Mucosa of descending colon (tissue), 3 donors: ENCODE results near the gene RPS6KA1. TPM values are rescaled to one million over a fixed set of nuclear protein-coding genes. Genes with fewer than 3 reads are reported as not detected.
A peak's percentile ranks its signal among the peaks of the same experiment; 100 is the strongest.

ENCODE experiments used
- ATAC-seq: fragments of 200-7000 bp; cut with Tn5 transposase; one replicate; pipeline ENCODE4 v1.9.1; 2020; ENCODE audit warnings: mild to moderate bottlenecking, moderate library complexity
- DNase-seq, 3 donors: peaks; one replicate each; pipeline ENCODE4 v3.0.0-alpha.2; 2020
- H3K36me3 ChIP-seq: fragments of 200-600 bp; one replicate; pipeline ENCODE4 v1.8.0; 2021; ENCODE audit warnings: low read depth, mild to moderate bottlenecking
- H3K4me1 ChIP-seq: fragments of 200-600 bp; one replicate; pipeline ENCODE4 v1.8.0; 2021; ENCODE audit warnings: low read depth, mild to moderate bottlenecking
- H3K4me3 ChIP-seq: fragments of 200-600 bp; one replicate; pipeline ENCODE4 v1.8.0; 2021; ENCODE audit warnings: mild to moderate bottlenecking
- H3K9me3 ChIP-seq: fragments of 200-600 bp; one replicate; pipeline ENCODE4 v1.8.0; 2021; ENCODE audit warnings: mild to moderate bottlenecking
- CTCF ChIP-seq: fragments of 200-600 bp; IDR thresholded peaks from one replicate; pipeline ENCODE4 v1.8.0; 2022; ENCODE audit warnings: antibody characterized with exemption, mild to moderate bottlenecking
- intact Hi-C, 2 donors: fragments of 100-400 bp; cut with DNase I in 1 of 2; cut with micrococcal nuclease in 1 of 2; formaldehyde crosslinking; loops; one replicate each; pipeline versions ENCODE4 v1.11.0 to v1.11.1; 2022; cut with DNase I, micrococcal nuclease
- total RNA-seq, 3 donors: library from RNA; stranded (reverse); fragmentation: NEBNext Ultra II Directional in 2 of 3; extraction: Animal tissue kit (Norgen Biotek cat#: 25700) in 2 of 3; gene quantifications; one replicate each; pipeline versions ENCODE4 v1.2.1 to v1.2.4, GENCODE V29; 2021 to 2023
- donor health status: DM: no; HTN: no; CAD: no; lungs with moderate emphysema.
- donor health status: DM: no; HTN: no; CAD: no.
- donor health status: DM: no; HTN: yes; CAD: no.

RPS6KA1 gene
- total RNA-seq, 3 donors from 2014 or later, result 81.4 to 183 (median 146) TPM

- ATAC-seq, result peak; percentile 27
These were observed 69.3 kb downstream of the RPS6KA1 start for GRCh38 chr1:26598890-26599289.

GRCh38 chr1:26602378-26602959, 72.9 kb downstream of the RPS6KA1 start:
- no peaks in the 10 kb centered on the region for H3K36me3 ChIP-seq
- DNase-seq, result peak in 1 of 3 donors; percentile 84
- no peaks in the 10 kb centered on the region for H3K9me3 ChIP-seq
- peak; percentile 64 for TF ChIP-seq CTCF
- no peaks in the 10 kb centered on the region for H3K4me1 ChIP-seq
- intact Hi-C loops, result loop anchor here (5.0 kb wide), 3 partner anchors 185 to 275 kb away; partner anchors contain the start of gene PIGV (in 1 of the 2)
- no peak overlapping the region for H3K4me3 ChIP-seq
- ATAC-seq, result peak; percentile 74

More at GRCh38 chr1:26598890-26599289, 69.3 kb downstream of the RPS6KA1 start:
- no peaks in the 10 kb centered on the region for H3K9me3 ChIP-seq
- no peak overlapping the region for H3K4me3 ChIP-seq
- H3K4me1 ChIP-seq, result no peaks in the 10 kb centered on the region
- intact Hi-C loops, result no loop called here
- no peak for TF ChIP-seq CTCF
- DNase-seq, result no peak
- no peaks in the 10 kb centered on the region for H3K36me3 ChIP-seq

DNA sequence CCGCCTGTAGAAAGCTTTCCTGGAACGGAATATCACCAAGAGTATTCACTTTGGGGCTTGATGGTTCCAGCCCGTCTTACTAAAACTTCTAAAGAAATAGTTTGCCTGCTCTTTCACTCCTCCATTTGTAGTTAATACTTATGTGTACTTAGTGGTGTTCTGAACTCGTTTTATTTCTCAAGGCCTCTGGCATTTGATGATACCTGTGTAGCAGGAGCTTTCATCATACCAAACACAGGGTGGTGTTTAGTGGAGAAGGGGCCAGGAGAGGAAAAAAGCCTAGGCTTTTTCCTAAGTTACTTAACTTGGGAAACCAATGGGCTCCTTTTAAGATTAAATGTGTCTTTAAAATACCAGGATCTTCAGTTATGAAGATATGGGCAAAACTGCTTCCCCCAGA, 74.3 kb downstream of the RPS6KA1 start:
- DNase-seq, result no peak
- no peak for ATAC-seq
- Histone ChIP-seq H3K4me1 (no peaks in the 10 kb centered on the region), H3K36me3 (no peaks in the 10 kb centered on the region), H3K4me3 (no peak overlapping the region), H3K9me3 (no peaks in the 10 kb centered on the region)
- TF ChIP-seq CTCF, result no peak
- intact Hi-C loops, result loop anchor here (5.0 kb wide), 3 partner anchors 183 to 273 kb away; partner anchors contain the start of gene PIGV (in 1 of the 2)

- no peak for TF ChIP-seq CTCF
- Histone ChIP-seq H3K36me3 (no peaks in the 10 kb centered on the region), H3K9me3 (no peaks in the 10 kb centered on the region), H3K4me3 (no peak overlapping the region), H3K4me1 (no peaks in the 10 kb centered on the region)
- DNase-seq, result no peak
- ATAC-seq, result no peak
- intact Hi-C loops, result no loop called here
These were observed 77.6 kb downstream of the RPS6KA1 start for GRCh38 chr1:26607186-26607585.

GRCh38 chr1:26608895-26609294, 79.3 kb downstream of the RPS6KA1 start:
- TF ChIP-seq CTCF, result no peak
- Histone ChIP-seq H3K36me3 (no peaks in the 10 kb centered on the region), H3K9me3 (no peaks in the 10 kb centered on the region), H3K4me3 (no peak overlapping the region), H3K4me1 (no peaks in the 10 kb centered on the region)
- no peak for DNase-seq
- ATAC-seq, result no peak
- intact Hi-C loops, result no loop called here
